ENCODE measurements around the gene TENM3. TPM values are rescaled to one million over a fixed set of nuclear protein-coding genes. Genes with fewer than 3 reads are reported as not detected.

The TENM3 gene
- total RNA-seq, 1 donor from 2014 or later = not detected

DNA sequence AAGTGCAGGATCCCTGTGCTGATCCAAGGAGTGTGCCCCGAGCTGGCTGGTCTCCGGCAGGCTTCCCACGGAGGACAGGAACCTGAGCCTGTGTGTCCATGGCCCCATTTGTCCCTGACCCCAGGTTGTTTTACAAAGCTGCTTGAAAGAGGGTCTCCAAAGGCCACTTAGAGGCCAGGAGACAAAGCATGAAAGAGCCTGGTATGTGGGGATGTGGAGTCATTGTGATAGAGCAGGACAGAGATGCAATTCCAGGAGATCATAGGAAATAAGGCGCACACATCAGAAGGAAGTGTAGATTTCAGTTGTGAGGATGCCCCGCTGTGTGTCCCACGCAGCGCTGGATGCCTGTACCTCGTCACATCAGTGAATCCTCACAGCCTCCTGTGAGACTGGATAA is 48.0 kb downstream of the TENM3 start:
- H3K4me1 Mint-ChIP-seq (ENCODE audit: low read depth) = no peaks in the 10 kb centered on the region
- no peaks in the 10 kb centered on the region for H3K36me3 Mint-ChIP-seq (ENCODE audit: low read depth)
- intact Hi-C loops (cut with micrococcal nuclease) = no loop called here
- no peak overlapping the region for H3K27ac Mint-ChIP-seq
- no peaks in the 10 kb centered on the region for H3K27me3 Mint-ChIP-seq (ENCODE audit: insufficient read depth)
- no peak overlapping the region for H3K4me3 Mint-ChIP-seq
- H3K9me3 Mint-ChIP-seq = no peaks in the 10 kb centered on the region
- DNase-seq (ENCODE audit: low spot score) = no peak

- DNase-seq (ENCODE audit: low spot score) = no peak
- Mint-ChIP-seq H3K4me1 (ENCODE audit: low read depth) (no peaks in the 10 kb centered on the region), H3K4me3 (no peak overlapping the region), H3K27me3 (ENCODE audit: insufficient read depth) (no peaks in the 10 kb centered on the region), H3K27ac (no peak overlapping the region), H3K9me3 (no peaks in the 10 kb centered on the region), H3K36me3 (ENCODE audit: low read depth) (no peaks in the 10 kb centered on the region)
- intact Hi-C loops (cut with micrococcal nuclease) = no loop called here
Observed at GRCh38 chr4:182291597-182292270, 48.5 kb downstream of the TENM3 start.

GRCh38 chr4:182292612-182293011 is 49.4 kb downstream of the TENM3 start:
- intact Hi-C loops (cut with micrococcal nuclease) = no loop called here
- Mint-ChIP-seq H3K36me3 (ENCODE audit: low read depth) (no peaks in the 10 kb centered on the region), H3K27me3 (ENCODE audit: insufficient read depth) (no peaks in the 10 kb centered on the region), H3K9me3 (no peaks in the 10 kb centered on the region), H3K4me1 (ENCODE audit: low read depth) (no peaks in the 10 kb centered on the region), H3K27ac (no peak overlapping the region), H3K4me3 (no peak overlapping the region)
- DNase-seq (ENCODE audit: low spot score) = no peak

DNA sequence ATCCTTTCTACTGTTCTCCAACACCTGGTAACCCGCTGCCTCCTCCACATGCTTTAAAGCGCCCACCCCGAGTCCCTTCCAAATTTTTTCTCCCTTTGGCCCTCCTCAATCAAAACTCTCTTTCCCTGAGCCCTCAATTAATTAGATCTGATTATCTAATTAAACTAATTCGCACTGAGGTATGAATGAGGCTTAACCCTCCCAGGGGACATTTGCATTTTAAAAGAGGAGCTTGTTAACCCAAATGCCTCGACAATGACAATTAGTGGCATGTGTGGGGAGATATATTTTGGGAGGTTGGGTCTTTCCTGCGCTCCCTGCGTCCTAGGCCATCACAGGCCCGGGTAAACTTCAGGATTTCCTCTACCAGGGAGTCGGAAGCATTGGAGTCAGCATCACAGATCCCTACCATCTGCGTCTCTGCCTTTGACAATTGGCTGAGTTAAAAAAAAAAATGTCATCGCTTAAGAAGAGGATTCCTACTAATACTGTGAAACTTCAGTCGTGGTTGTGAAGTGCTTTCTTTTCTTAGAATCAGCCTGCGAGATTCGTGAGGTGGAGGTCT is 50.6 kb downstream of the TENM3 start:
- H3K9me3 Mint-ChIP-seq = no peaks in the 10 kb centered on the region
- H3K4me3 Mint-ChIP-seq = no peak overlapping the region
- DNase-seq (ENCODE audit: low spot score) = no peak
- H3K4me1 Mint-ChIP-seq (ENCODE audit: low read depth) = no peaks in the 10 kb centered on the region
- H3K27ac Mint-ChIP-seq = no peak overlapping the region
- H3K36me3 Mint-ChIP-seq (ENCODE audit: low read depth) = no peaks in the 10 kb centered on the region
- H3K27me3 Mint-ChIP-seq (ENCODE audit: insufficient read depth) = no peaks in the 10 kb centered on the region
- intact Hi-C loops (cut with micrococcal nuclease) = no loop called here

GRCh38 chr4:182294451-182294850 is 51.2 kb downstream of the TENM3 start:
- Mint-ChIP-seq H3K36me3 (ENCODE audit: low read depth) (no peaks in the 10 kb centered on the region), H3K4me1 (ENCODE audit: low read depth) (no peaks in the 10 kb centered on the region), H3K4me3 (no peak overlapping the region), H3K9me3 (no peaks in the 10 kb centered on the region), H3K27me3 (ENCODE audit: insufficient read depth) (no peaks in the 10 kb centered on the region), H3K27ac (no peak overlapping the region)
- DNase-seq (ENCODE audit: low spot score) = no peak
- intact Hi-C loops (cut with micrococcal nuclease) = no loop called here

DNA sequence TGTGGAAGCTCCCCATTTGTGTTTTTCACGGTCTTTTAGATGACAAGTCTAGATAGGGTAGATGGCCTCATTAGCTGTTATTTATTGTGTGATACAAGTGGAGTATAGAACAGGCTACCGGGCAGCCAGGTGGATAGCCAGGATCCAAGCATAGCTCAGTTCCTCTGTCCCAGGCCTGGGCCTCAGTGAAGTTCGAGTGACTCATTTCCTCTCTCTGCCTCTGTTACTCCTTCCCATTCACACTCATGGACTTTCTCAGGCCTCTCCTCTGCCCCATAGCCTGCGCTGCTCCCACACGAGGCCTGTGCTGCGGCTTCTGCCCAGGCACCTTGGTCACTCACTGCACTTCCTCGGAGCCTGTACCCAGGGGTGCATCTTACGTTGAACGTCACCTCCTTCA is 54.5 kb downstream of the TENM3 start:
- no peak overlapping the region for H3K27ac Mint-ChIP-seq
- no peaks in the 10 kb centered on the region for H3K4me1 Mint-ChIP-seq (ENCODE audit: low read depth)
- no peak for DNase-seq (ENCODE audit: low spot score)
- H3K36me3 Mint-ChIP-seq (ENCODE audit: low read depth) = no peaks in the 10 kb centered on the region
- no peak overlapping the region for H3K4me3 Mint-ChIP-seq
- intact Hi-C loops (cut with micrococcal nuclease) = no loop called here
- no peaks in the 10 kb centered on the region for H3K9me3 Mint-ChIP-seq
- H3K27me3 Mint-ChIP-seq (ENCODE audit: insufficient read depth) = no peaks in the 10 kb centered on the region

DNA sequence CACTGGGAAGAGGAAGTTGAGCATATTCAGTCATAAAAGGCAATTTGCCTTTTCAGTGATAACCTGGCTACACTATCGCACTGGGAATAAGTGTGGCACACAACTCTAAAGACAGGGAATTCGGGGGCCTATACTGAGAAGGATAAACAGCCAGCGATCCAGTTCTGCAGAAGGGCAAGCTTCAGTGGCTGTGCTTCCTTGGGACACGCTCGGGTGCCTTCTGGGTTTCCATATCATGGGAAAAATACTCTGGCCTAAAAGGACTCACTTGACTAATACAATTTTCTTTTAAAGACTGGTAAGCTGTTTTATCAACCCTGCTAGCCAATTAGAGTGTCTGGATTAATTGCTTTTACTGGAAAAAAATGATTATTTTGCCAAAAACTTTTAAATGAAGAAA is 58.5 kb downstream of the TENM3 start:
- intact Hi-C loops (cut with micrococcal nuclease) = no loop called here
- Mint-ChIP-seq H3K4me1 (ENCODE audit: low read depth) (no peaks in the 10 kb centered on the region), H3K27me3 (ENCODE audit: insufficient read depth) (no peaks in the 10 kb centered on the region), H3K9me3 (no peaks in the 10 kb centered on the region), H3K27ac (no peak overlapping the region), H3K36me3 (ENCODE audit: low read depth) (no peaks in the 10 kb centered on the region), H3K4me3 (no peak overlapping the region)
- DNase-seq (ENCODE audit: low spot score) = no peak

GRCh38 chr4:182303847-182304246 is 60.6 kb downstream of the TENM3 start:
- Mint-ChIP-seq H3K27ac (no peak overlapping the region), H3K36me3 (ENCODE audit: low read depth) (no peaks in the 10 kb centered on the region), H3K27me3 (ENCODE audit: insufficient read depth) (no peaks in the 10 kb centered on the region), H3K4me3 (no peak overlapping the region), H3K9me3 (no peaks in the 10 kb centered on the region), H3K4me1 (ENCODE audit: low read depth) (no peaks in the 10 kb centered on the region)
- no peak for DNase-seq (ENCODE audit: low spot score)
- intact Hi-C loops (cut with micrococcal nuclease) = no loop called here

GRCh38 chr4:182306792-182307507 is 63.7 kb downstream of the TENM3 start:
- no peaks in the 10 kb centered on the region for H3K4me1 Mint-ChIP-seq (ENCODE audit: low read depth)
- no peaks in the 10 kb centered on the region for H3K9me3 Mint-ChIP-seq
- H3K27ac Mint-ChIP-seq = no peak overlapping the region
- H3K27me3 Mint-ChIP-seq (ENCODE audit: insufficient read depth) = no peaks in the 10 kb centered on the region
- H3K4me3 Mint-ChIP-seq = no peak overlapping the region
- H3K36me3 Mint-ChIP-seq (ENCODE audit: low read depth) = no peaks in the 10 kb centered on the region
- DNase-seq (ENCODE audit: low spot score) = no peak
- intact Hi-C loops (cut with micrococcal nuclease) = no loop called here

- Mint-ChIP-seq H3K4me1 (ENCODE audit: low read depth) (no peaks in the 10 kb centered on the region), H3K9me3 (no peaks in the 10 kb centered on the region), H3K27ac (no peak overlapping the region), H3K27me3 (ENCODE audit: insufficient read depth) (no peaks in the 10 kb centered on the region), H3K36me3 (ENCODE audit: low read depth) (no peaks in the 10 kb centered on the region), H3K4me3 (no peak overlapping the region)
- no peak for DNase-seq (ENCODE audit: low spot score)
- intact Hi-C loops (cut with micrococcal nuclease) = no loop called here
Observed at GRCh38 chr4:182307746-182308145, 64.5 kb downstream of the TENM3 start.

GRCh38 chr4:182309877-182310276 is 66.7 kb downstream of the TENM3 start:
- DNase-seq (ENCODE audit: low spot score) = no peak
- intact Hi-C loops (cut with micrococcal nuclease) = no loop called here
- Mint-ChIP-seq H3K27me3 (ENCODE audit: insufficient read depth) (no peaks in the 10 kb centered on the region), H3K36me3 (ENCODE audit: low read depth) (no peaks in the 10 kb centered on the region), H3K4me1 (ENCODE audit: low read depth) (no peaks in the 10 kb centered on the region), H3K9me3 (peaks cover 10% of the 10 kb centered on the region), H3K27ac (no peak overlapping the region), H3K4me3 (no peak overlapping the region)

- Mint-ChIP-seq H3K27me3 (ENCODE audit: insufficient read depth) (no peaks in the 10 kb centered on the region), H3K27ac (no peak overlapping the region)
Observed at GRCh38 chr4:182310316-182310715, 67.1 kb downstream of the TENM3 start.

GRCh38 chr4:182310962-182311361 is 67.8 kb downstream of the TENM3 start:
- no peak overlapping the region for H3K27ac Mint-ChIP-seq
- intact Hi-C loops (cut with micrococcal nuclease) = no loop called here
- no peak overlapping the region for H3K4me3 Mint-ChIP-seq
- H3K36me3 Mint-ChIP-seq (ENCODE audit: low read depth) = no peaks in the 10 kb centered on the region
- H3K27me3 Mint-ChIP-seq (ENCODE audit: insufficient read depth) = no peaks in the 10 kb centered on the region
- peaks cover 12% of the 10 kb centered on the region for H3K9me3 Mint-ChIP-seq
- no peaks in the 10 kb centered on the region for H3K4me1 Mint-ChIP-seq (ENCODE audit: low read depth)
- DNase-seq (ENCODE audit: low spot score) = no peak

More at GRCh38 chr4:182310316-182310715, 67.1 kb downstream of the TENM3 start:
- DNase-seq (ENCODE audit: low spot score) = no peak
- H3K4me1 Mint-ChIP-seq (ENCODE audit: low read depth) = no peaks in the 10 kb centered on the region
- no peaks in the 10 kb centered on the region for H3K36me3 Mint-ChIP-seq (ENCODE audit: low read depth)
- intact Hi-C loops (cut with micrococcal nuclease) = no loop called here
- H3K9me3 Mint-ChIP-seq = peaks cover 12% of the 10 kb centered on the region
- H3K4me3 Mint-ChIP-seq = no peak overlapping the region
